Measurements from ENCODE around the gene CDKN2B-AS1.
A peak's percentile ranks its signal among the peaks of the same experiment; 100 is the strongest.

CDKN2B-AS1 gene

DNA sequence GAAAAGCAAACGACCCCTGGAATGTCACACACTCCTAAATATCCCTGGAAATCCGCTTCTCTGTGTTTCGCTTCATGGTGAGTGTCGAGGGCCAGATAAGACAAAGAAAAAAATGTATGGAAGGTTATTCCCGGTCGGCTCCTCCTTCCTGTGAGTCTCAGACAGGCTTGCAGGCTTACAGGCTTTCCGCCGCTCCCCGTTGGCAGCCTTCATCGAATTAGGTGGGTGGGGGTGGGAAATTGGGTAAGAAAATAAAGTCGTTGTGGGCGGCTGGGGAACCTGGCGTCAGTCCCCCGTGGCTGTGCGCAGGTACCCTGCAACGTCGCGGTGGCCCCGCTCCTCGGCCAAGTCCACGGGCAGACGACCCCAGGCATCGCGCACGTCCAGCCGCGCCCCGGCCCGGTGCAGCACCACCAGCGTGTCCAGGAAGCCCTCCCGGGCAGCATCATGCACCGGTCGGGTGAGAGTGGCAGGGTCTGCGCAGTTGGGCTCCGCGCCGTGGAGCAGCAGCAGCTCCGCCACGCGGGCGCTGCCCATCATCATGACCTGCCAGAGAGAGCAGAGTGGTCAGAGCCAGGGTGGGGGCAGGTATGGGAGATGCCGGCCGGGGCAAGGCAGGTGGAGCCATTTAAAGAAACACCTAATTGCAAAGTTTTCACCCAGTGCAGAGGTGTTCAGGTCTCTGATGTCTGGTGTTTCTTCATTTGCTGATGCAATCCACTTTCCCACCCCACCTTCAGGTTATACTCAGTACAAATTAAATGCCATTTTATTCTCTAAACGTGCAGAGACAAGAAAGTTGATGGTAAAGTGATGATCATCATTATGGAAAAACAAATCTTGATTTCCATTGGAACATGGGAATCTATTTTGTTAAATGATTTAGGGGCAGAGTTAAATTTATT lies 11.4 kb downstream of the CDKN2B-AS1 start:
- DNase-seq (ENCODE audit: low read depth) = no peak

DNA sequence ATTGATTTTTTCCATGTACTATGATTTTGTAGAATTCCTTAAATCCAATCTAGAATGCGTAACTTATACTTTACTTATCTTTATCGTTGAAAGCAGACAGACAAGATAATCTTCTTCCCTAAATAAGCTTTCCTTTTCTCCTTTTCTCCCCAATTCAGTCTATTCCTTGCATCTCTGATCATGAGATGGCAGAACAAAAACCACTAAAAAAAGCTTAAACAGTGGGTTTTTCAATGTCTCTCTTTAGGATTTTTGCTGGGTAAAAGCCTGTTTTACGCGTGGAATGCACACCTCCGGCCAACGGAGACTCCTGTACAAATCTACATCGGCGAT lies 13.8 kb downstream of the CDKN2B-AS1 start:
- no peak for DNase-seq (ENCODE audit: low read depth)

DNA sequence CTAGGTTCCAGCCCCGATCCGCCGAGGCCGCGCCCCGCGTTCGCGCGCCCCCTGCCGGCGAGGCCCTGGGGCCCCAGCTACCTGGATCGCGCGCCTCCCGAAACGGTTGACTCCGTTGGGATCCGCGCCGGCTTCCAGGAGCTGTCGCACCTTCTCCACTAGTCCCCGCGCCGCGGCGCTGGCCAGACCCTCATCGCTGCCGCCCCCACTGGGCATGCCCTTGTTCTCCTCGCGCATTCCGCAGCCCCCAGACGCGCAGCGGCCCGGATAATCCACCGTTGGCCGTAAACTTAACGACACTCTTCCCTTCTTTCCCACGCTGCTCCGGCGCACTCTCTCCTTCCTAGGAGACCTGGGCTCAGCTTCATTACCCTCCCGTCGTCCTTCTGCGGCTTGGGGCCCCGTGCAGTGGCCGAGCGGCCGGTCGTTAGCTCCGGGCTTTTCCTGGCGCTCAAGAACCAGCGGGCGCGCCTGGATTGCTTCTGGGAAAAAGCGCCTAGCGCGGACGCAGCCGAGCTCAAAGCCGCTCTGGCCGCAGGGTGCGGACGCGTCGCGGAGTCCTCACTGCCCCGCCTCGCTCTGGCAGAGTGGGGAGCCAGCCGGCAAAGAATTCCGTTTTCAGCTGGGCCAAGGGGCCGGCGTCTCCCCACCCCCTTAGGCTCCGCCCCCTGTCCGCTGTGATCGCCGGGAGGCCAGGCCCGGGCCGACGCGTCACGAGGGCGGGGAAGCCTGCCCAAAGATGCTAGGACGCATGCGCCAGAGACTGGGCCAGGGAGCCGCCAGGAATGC lies 14.3 kb downstream of the CDKN2B-AS1 start, which contains the start of gene CDKN2B:
TSS of gene CDKN2B (minus strand) at position 589 of the 789 bp plus-strand sequence. CDS start at position 237, 352 bp downstream.
- DNase-seq (ENCODE audit: low read depth) = peak; percentile 47

DNA sequence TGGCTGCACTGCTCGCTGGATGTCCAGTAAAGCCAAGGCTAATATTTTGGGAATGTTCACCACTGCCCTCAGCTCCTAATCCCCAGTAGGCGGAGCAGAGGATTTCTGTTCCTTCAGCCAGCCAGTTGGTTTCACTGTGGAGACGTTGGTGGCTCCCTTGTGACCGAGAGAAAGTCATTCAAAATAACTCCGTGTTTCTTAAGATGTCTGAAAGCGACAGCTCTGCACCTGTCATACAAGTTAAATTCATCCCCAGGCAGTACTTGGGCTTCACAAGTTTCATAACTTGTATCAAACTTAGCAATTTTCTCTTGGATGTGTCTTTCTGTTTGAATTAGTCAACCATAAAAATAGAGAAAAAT lies 14.9 kb downstream of the CDKN2B-AS1 start:
- DNase-seq (ENCODE audit: low read depth) = no peak

DNA sequence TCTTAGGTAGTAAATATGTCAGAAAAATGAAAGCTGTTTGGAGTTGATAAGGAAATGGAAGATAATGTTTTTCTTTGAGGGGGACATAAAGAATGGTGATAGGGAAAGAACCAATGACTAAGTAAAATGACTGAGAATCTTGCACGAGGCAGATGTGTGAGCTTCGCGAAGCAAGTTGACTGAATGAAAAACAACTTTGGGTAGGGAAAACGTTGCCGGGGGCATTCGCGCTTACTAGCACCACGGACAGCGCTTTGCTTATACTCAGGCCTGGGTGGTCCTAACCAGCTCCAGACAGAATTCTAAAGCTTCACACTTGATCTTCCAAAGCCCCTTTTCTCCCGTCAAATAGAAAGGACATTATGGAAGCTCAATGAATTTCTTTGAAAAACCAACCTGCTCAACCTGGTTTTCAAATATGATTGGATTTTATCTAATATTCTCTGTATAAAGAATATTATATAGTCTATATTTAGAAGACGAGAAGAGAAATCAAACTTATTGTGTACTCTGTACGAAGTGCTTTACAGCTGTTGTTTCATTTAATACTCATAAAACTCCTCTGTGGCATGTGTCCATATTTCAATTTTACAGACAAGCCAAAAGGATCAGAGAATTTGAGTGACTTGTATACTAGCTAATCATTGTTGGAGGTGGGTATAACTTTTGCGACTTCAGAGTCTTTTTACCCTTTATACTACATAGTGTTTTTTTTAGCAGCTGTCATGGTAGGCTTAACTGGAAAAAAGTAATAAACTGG lies 16.5 kb downstream of the CDKN2B-AS1 start:
- DNase-seq (ENCODE audit: low read depth) = no peak

DNA sequence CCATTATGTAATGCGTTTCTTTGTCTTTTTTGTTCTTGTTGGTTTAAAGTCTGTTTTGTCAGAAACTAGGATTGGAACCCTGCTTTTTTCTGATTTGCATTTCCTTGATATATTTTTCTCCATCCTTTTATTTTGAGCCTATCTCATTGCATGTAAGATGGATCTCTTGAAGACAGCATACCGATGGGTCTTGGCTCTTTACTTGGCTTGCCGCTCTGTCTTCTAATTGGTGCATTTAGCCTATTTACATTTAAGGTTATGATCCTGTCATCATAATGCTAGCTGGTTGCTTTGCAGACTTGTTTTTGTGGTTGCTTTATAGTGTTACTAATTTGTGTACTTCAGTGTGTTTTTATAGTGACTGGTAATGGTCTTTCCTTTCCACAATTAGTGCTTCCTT lies 27.8 kb downstream of the CDKN2B-AS1 start:
- DNase-seq (ENCODE audit: low read depth) = no peak

DNA sequence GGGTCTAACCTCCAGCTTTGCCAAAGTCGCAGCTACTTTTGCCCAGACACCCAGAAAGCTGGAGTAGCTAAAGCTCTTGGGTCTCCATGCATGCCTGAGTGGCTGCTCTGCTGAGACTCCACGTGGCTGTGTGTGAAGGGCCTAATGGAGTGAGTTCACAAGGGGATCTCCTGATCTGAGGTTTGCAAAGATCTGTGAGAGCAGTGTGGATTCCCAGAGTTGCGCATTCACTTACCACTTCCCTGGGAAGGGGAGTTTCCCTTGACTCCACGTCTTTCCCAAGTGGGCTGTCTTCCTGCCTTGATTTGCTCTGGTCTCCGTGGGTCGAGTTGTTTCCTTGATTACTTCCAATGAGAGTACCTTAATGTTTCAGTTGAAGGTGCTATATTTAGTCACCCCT lies 32.1 kb downstream of the CDKN2B-AS1 start:
- DNase-seq (ENCODE audit: low read depth) = no peak

DNA sequence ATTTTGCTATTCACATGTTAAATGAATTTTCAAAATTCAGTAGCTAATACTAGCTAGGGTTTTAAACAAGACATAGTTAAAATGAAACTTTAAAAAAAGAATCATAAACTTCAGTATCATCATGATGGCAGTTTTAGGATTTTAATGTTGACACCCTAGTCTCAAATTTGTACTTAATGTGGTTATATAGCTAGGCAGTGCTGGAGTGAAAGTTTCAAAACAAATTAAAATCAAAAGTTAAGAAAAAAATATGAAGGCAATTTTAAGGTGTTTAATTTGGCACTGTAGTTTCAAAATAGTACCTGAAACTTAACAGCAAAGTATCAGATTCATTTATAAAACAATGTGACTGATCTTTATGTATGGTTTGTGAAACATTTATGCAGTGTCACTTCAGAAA lies 33.8 kb downstream of the CDKN2B-AS1 start:
- DNase-seq (ENCODE audit: low read depth) = no peak

DNA sequence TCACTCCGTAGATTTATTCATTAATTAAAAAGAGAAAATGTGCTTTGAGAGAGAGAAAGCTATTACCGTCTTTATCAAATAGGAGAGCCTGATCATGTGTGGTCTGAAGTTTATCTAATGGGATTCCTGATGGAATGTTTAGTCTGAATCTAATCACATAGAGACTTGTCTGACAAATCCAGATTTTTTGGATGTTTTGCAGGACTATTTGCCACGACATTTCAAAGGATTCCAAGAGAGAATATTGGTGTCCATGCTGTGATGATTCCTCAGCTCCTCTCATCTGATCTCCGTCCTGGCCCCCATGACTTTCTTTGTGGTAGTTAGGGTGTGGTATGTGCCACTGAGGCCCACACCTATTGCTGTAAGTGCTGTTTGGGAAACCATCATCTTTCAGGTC lies 34.6 kb downstream of the CDKN2B-AS1 start:
- no peak for DNase-seq (ENCODE audit: low read depth)

DNA sequence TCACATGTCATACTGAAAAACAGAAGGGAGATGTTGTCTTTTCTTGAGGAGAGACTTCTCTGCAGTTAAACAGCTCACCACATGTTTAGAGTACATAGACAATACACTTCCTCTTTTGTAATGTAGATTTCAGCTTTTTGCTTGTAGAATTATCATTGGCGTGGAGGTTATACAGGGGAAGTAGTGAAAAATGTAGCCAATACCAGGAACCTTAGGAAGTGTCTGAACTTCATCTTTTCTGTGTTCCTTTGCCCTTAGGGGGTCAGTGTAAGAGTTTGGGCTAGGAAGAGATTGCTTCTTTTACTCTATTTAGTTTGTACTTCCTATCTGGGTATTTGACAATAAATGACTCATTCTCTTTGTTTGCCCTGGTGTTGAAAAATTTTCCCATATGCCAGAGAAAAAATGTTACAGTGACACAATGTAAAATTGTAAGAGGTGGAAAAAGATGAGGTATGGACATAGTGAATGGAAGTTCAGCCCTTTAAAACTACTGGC lies 35.6 kb downstream of the CDKN2B-AS1 start:
- DNase-seq (ENCODE audit: low read depth) = no peak

DNA sequence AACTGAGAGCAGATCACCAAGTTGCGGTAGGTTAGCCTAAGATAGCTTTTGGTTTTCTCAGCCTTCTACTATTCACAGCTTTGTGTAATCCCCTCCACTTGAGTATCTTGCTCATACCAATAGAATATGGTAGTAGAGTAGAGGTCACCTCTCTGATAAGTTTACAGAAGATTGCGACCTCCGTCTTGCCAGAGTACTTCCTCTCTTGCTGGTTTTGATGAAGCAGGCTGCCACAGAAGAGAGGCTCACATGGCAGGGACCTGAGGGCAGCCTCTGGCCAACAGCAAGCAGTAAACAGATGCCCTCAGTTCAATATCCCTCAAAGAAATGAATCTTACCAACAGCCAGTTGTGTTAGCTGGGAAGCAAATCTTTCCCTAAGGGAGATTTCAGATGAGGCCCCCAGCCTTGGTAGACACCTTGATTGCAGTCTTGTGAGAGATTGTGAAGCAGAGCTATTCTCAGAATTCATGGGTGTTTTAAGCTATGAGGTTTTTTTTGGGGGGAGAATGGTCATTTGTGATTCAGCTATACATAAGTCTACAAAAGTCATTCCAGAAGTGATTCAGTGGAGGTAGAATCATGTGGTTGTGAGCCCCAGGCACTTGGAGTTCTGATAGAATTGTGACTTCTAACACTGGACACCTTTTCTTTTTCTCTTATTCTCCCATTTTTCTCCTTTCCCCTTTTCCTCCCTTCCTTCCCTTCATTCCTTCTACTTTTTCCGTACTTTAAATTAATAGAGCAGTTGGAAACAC lies 37.2 kb downstream of the CDKN2B-AS1 start:
- DNase-seq (ENCODE audit: low read depth) = no peak

DNA sequence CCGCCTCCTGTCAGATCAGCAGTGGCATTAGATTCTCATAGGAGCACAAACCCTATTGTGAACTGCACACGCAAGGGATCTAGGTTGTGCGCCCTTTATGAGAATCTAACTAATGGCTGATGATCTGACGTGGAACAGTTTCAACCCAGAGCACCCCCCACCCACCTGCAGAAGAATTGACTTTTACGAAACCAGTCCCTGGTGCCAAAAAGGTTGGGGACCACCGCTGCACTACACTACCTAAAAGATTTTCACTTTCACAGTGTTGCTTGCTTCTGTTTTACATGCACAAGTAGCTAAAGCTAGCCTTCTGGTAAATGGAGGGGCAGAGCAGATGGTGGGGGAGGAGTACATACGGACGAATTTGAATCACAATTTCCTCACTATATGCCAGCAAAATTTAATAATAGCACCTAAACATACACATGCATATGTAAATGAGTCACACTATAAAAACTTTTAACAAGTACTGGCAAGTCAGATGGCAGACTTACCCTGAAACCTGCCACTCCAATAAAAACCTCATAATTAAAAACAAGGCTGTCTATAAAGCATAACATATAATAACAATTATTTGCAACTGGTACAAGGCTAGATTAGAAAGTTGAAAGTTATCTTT lies 38.5 kb downstream of the CDKN2B-AS1 start:
- DNase-seq (ENCODE audit: low read depth) = no peak

DNA sequence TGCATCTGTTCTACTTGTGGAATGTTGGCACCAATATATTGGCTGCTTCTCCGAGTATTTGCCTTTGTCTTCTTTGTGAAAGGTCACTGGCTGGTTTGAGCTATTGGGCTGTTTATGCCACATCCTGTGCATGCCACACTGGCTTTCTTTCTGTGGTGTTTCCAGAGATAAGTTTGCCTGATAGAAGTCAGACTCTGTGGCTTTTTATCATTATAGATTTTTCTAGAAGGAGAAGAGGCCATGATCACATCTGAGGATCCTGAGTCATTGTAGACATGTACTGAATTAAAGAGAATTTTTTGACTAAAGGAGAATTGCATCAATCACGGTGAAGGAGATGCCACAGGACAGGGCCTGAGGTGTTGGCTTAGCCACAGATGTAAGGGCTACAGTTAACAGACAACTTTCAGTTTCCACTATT lies 41.0 kb downstream of the CDKN2B-AS1 start:
- DNase-seq (ENCODE audit: low read depth) = no peak

DNA sequence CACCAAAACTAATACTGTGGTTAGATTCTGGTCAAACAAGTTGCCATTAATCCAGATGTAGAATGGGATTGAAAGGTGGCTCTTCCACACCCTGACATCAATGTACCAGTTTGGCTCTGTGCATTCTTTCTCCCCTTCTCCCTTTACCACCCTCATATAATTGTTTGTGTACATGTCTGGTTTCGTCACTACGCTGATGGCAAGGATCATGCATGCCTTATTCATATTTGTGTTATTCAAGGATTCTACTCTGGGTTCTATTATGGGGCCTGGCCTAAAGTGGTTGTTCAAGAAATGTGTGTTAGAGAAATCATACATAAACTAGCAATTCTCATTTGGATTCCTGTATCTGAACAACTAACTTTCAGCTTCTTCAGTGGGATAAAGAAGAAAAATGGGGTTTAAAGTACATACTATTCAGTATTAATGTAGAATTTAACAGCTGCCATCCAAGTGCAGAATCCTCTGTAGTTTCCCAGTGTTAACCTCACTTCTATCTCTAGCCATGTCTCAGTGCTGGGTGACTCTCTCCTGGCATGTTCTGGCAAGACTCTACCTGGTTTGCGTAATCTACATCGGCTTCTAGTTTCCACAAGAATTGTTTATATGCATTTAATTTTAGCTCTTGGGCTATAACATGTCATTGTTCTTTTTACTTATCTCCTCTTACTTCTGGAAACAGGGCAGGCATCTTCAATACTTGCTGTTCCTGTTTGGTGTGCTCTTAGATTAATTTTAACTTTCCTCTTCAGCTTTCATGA lies 42.5 kb downstream of the CDKN2B-AS1 start:
- DNase-seq (ENCODE audit: low read depth) = no peak

DNA sequence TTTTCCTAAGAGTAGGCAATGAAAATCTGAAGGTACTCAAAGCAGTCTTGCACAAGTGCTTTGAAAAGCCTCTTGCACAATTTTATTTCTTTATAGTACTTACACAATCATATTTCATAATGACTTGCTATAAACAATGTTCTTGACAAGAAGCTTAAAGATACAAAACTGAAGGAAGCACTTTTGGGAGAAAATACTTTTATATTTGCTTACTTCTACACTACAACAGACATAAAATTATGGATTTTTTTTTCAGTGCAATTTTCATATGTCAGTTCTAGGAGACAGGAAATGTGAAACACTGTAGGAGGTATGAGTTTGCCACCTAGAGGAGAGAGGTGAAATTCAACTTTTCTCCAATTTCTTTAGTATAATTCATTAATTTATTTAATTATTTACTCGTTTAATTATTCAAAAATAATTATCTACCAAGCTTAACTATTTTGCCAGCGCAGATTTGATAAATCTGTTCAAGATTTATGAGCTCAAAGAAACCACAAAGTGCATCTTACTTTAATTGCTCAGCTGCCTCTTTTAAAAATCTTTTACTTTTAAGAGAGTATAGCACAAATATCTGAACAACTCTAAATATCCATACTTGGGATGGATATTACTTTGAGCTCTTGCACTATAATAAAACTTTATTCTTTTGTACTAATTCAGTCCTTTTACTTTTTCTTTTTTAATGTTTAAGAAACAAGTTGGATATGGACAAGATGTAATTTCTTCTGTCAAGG lies 43.5 kb downstream of the CDKN2B-AS1 start:
- no peak for DNase-seq (ENCODE audit: low read depth)

DNA sequence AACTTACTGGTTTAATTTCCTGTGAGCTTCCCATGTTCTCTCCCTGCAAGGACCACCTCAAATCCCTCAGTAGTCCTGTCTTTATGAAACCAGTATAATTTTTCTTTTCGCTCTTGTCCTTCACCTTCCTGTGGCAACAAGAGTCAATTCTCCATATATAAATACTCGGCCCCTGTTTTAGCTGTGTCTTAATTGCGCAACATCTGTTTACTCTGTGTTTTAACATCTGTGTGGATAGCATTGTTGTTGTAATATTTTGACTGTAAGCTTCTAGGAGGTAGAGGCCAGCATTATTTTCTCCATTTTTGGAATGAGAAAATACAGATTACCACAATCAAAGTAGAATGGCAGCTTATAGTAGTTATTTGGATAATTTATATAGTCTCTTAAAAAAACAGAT lies 44.7 kb downstream of the CDKN2B-AS1 start:
- no peak for DNase-seq (ENCODE audit: low read depth)

DNA sequence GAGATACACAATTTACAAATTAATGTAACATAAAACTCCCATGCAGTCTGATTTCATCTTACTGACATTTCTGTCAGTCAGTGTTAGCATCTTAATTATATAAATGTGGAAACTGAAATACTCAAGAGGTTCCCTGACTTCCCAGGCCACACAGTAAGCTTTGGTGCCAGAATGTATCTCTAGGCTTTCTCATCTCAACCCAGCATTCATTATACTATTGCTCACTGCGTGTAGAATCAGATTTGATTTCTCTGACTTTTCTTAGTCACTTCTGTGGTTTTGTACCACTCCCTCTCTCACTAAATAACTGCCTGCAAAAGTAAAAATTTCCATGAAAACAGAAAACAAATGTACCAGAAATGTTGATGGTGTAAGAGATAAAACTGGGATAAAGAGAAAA lies 46.2 kb downstream of the CDKN2B-AS1 start:
- no peak for DNase-seq (ENCODE audit: low read depth)

DNA sequence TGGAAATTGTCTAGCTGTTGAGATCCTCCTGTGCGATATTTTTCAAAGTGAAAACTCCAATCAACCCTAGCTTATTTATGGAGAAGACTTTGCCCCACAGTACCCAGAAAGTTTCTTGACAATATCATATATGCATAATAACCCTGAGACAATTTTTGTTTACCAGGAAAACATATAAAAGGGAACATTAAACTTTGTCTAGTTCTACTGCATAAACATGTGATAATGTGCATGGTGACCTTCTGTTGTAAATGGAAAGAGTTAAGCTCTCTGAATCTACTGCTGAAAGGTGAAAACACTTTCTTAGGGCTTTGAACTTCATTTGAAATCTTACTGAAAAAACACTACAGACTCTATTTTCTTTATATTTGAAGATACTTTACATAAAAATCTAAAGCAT lies 46.8 kb downstream of the CDKN2B-AS1 start:
- no peak for DNase-seq (ENCODE audit: low read depth)

DNA sequence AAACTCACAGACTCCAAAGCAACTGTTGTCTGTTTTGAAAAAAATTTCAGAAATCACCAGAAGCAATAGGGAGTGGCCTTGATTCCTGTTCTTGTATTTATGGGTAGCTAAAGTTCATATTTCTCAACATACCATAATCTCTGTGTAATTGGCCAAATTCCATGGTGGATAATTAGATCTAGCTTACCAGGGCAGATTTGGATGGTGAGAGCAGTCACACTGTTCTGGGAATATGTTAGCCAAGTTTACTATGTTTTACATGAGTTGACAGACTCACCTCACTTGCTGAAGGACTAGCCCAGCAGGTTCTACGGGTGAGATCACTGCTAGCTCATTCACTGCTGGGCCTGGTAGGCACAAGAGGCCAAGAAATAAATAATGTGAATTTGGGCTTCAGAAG lies 47.2 kb downstream of the CDKN2B-AS1 start:
- DNase-seq (ENCODE audit: low read depth) = no peak

DNA sequence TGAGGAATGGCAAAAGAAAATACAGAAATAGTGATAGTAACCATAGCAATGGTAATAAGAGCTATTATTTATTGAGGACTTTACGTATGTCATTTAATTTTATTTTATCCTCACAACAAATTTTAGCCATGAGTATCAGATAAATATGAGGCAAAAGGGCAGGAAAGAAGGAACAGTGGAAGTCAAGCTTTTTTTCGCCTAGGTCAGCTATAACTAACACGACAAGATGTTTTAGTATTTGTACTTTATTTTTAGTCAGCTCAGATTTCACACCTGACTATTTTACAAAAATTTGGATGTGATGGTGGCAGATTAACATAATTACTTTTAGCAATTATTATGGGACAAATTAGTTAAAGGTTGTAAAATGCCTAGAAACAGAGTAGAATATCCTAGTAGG lies 49.3 kb downstream of the CDKN2B-AS1 start:
- DNase-seq (ENCODE audit: low read depth) = no peak
